Colonic mucosa (tissue), 4 donors: ENCODE results near the gene PSAPL1. TPM values are rescaled to one million over a fixed set of nuclear protein-coding genes. Genes with fewer than 3 reads are reported as not detected.
"Not testable (repeated sequence)": the region's sequence is repeated elsewhere in the genome, so short reads cannot be mapped to it uniquely, and the experiment has no call there.

Source experiments
- DNase-seq: peaks from one replicate; pipeline ENCODE4 v3.0.0-alpha.2; 2020
- H3K27ac ChIP-seq: fragments of 200-600 bp; one replicate; pipeline ENCODE4 v1.8.0; 2021
- H3K27me3 ChIP-seq: fragments of 200-600 bp; one replicate; pipeline ENCODE4 v1.8.0; 2021
- H3K36me3 ChIP-seq: fragments of 200-600 bp; one replicate; pipeline ENCODE4 v1.8.0; 2021
- H3K4me1 ChIP-seq: fragments of 200-600 bp; one replicate; pipeline ENCODE4 v1.8.0; 2021; ENCODE audit warnings: mild to moderate bottlenecking
- H3K4me3 ChIP-seq: fragments of 200-600 bp; one replicate; pipeline ENCODE4 v1.8.0; 2021
- H3K9ac ChIP-seq, 2 donors: one replicate each; pipeline ENCODE4 v1.7.0; 2013; ENCODE audit warnings: control low read depth in 2 of 2, low read depth in 2 of 2, low read length in 2 of 2
- H3K9me3 ChIP-seq: fragments of 200-600 bp; one replicate; pipeline ENCODE4 v1.8.0; 2021
- CTCF ChIP-seq: fragments of 200-600 bp; IDR thresholded peaks from one replicate; pipeline ENCODE4 v1.8.0; 2022; ENCODE audit warnings: antibody characterized with exemption, mild to moderate bottlenecking
- intact Hi-C: fragments of 100-400 bp; cut with DNase I; formaldehyde crosslinking; loops from one replicate; pipeline ENCODE4 v1.14.1; 2022
- total RNA-seq, 2 donors: library from RNA; stranded (reverse); fragmentation: NEBNext Ultra II Directional in 1 of 2; extraction: Animal tissue kit (Norgen Biotek cat#: 25700) in 1 of 2; gene quantifications; one replicate each; pipeline ENCODE4 v1.2.1, GENCODE V29; 2021
- donor health status: healthy.
- donor health status: DM: no; HTN: no; CAD: no.
- donor health status: DM: no; HTN: no; CAD: no.

Gene PSAPL1
- total RNA-seq, 2 donors from 2014 or later = not detected

GRCh38 chr4:7460566-7460965, 25.8 kb upstream of the PSAPL1 start:
- DNase-seq = no peak
- H3K9ac ChIP-seq = no peak overlapping the region
- intact Hi-C loops = loop anchor here (10.0 kb wide), 1 partner anchor 266 kb away; the partner anchor contains the start of gene SORCS2
- no peaks in the 10 kb centered on the region for H3K4me1 ChIP-seq
- no peak overlapping the region for H3K4me3 ChIP-seq
- H3K27me3 ChIP-seq = no peaks in the 10 kb centered on the region
- no peak for TF ChIP-seq CTCF
- H3K36me3 ChIP-seq = no peaks in the 10 kb centered on the region
- no peaks in the 10 kb centered on the region for H3K9me3 ChIP-seq
- H3K27ac ChIP-seq = no peak overlapping the region

GRCh38 chr4:7459471-7459870, 24.7 kb upstream of the PSAPL1 start:
- H3K9me3 ChIP-seq = no peaks in the 10 kb centered on the region
- intact Hi-C loops = no loop called here
- H3K27ac ChIP-seq = no peak overlapping the region
- no peak for DNase-seq
- no peak for TF ChIP-seq CTCF
- H3K4me3 ChIP-seq = no peak overlapping the region
- H3K27me3 ChIP-seq = no peaks in the 10 kb centered on the region
- H3K36me3 ChIP-seq = no peaks in the 10 kb centered on the region
- no peaks in the 10 kb centered on the region for H3K4me1 ChIP-seq
- H3K9ac ChIP-seq = no peak overlapping the region

- Histone ChIP-seq H3K27ac (no peak overlapping the region), H3K4me1 (no peaks in the 10 kb centered on the region), H3K9ac (no peak overlapping the region), H3K9me3 (no peaks in the 10 kb centered on the region), H3K4me3 (no peak overlapping the region), H3K36me3 (no peaks in the 10 kb centered on the region), H3K27me3 (no peaks in the 10 kb centered on the region)
- TF ChIP-seq CTCF = no peak
- intact Hi-C loops = no loop called here
- no peak for DNase-seq
Measured at GRCh38 chr4:7458477-7458876, 23.7 kb upstream of the PSAPL1 start.

GRCh38 chr4:7458066-7458425, 23.3 kb upstream of the PSAPL1 start:
- no peak for DNase-seq
- Histone ChIP-seq H3K9me3 (no peaks in the 10 kb centered on the region), H3K4me1 (no peaks in the 10 kb centered on the region), H3K27ac (no peak overlapping the region), H3K4me3 (no peak overlapping the region), H3K9ac (no peak overlapping the region), H3K36me3 (no peaks in the 10 kb centered on the region), H3K27me3 (no peaks in the 10 kb centered on the region)
- TF ChIP-seq CTCF = no peak
- intact Hi-C loops = no loop called here

- no peak overlapping the region for H3K9ac ChIP-seq
- H3K9me3 ChIP-seq = no peaks in the 10 kb centered on the region
- no peaks in the 10 kb centered on the region for H3K27me3 ChIP-seq
- no peaks in the 10 kb centered on the region for H3K4me1 ChIP-seq
- intact Hi-C loops = no loop called here
- no peak for DNase-seq
- no peak for TF ChIP-seq CTCF
- H3K4me3 ChIP-seq = no peak overlapping the region
- no peak overlapping the region for H3K27ac ChIP-seq
- no peaks in the 10 kb centered on the region for H3K36me3 ChIP-seq
Measured at GRCh38 chr4:7457201-7458065, 22.7 kb upstream of the PSAPL1 start.

GRCh38 chr4:7452802-7453201, 18.1 kb upstream of the PSAPL1 start:
- DNase-seq, H3K9me3 ChIP-seq, H3K4me3 ChIP-seq, H3K27me3 ChIP-seq, H3K36me3 ChIP-seq, H3K4me1 ChIP-seq, intact Hi-C loops, H3K9ac ChIP-seq, H3K27ac ChIP-seq: not testable (repeated sequence)
